Measurements from ENCODE around the gene DDO.

DNA sequence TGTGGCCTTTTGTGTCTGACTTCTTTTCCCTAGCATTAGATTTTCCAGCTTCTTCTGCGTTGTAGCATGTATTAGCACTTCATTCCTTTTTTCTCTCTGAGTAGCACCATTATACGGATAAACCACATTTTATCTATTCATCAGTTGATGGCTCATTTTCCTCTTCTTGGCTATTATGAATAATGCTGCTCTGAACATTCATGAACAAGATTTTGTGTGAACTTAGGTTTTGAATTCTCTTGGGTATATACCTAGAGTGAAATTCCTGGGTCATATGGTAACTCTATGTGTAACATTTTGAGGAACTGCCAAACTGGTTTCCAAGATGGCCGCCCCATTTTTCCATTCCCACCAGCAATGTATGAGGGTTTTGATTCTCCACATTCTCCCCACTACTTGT lies 32.4 kb upstream of the DDO start:
- no peak for TF ChIP-seq POLR2A (IDR thresholded peaks at IDR 0.05; ENCODE audit: extremely low read depth, insufficient read length)
- TF ChIP-seq, protein P1, sequence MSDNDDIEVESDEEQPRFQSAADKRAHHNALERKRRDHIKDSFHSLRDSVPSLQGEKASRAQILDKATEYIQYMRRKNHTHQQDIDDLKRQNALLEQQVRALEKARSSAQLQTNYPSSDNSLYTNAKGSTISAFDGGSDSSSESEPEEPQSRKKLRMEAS (IDR thresholded peaks at IDR 0.05; ENCODE audit: low read depth, low read length), result no peak
- TF ChIP-seq, protein P2, sequence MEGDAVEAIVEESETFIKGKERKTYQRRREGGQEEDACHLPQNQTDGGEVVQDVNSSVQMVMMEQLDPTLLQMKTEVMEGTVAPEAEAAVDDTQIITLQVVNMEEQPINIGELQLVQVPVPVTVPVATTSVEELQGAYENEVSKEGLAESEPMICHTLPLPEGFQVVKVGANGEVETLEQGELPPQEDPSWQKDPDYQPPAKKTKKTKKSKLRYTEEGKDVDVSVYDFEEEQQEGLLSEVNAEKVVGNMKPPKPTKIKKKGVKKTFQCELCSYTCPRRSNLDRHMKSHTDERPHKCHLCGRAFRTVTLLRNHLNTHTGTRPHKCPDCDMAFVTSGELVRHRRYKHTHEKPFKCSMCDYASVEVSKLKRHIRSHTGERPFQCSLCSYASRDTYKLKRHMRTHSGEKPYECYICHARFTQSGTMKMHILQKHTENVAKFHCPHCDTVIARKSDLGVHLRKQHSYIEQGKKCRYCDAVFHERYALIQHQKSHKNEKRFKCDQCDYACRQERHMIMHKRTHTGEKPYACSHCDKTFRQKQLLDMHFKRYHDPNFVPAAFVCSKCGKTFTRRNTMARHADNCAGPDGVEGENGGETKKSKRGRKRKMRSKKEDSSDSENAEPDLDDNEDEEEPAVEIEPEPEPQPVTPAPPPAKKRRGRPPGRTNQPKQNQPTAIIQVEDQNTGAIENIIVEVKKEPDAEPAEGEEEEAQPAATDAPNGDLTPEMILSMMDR (IDR thresholded peaks at IDR 0.05; ENCODE audit: low read depth, low read length), result no peak
- TF ChIP-seq MYC (IDR thresholded peaks at IDR 0.05; ENCODE audit: low read depth, low read length), result no peak

All from NB4 (cell line).